EH (cell line): ENCODE data around the gene NPHP1.
A peak's percentile ranks its signal among the peaks of the same experiment; 100 is the strongest.
"Not testable (repeated sequence)": the region's sequence is repeated elsewhere in the genome, so short reads cannot be mapped to it uniquely, and the experiment has no call there.

Experiments used
- DNase-seq: peaks from one replicate; pipeline ENCODE4 v3.0.0-alpha.2; 2015; ENCODE audit warnings: low read depth

NPHP1 gene

DNA sequence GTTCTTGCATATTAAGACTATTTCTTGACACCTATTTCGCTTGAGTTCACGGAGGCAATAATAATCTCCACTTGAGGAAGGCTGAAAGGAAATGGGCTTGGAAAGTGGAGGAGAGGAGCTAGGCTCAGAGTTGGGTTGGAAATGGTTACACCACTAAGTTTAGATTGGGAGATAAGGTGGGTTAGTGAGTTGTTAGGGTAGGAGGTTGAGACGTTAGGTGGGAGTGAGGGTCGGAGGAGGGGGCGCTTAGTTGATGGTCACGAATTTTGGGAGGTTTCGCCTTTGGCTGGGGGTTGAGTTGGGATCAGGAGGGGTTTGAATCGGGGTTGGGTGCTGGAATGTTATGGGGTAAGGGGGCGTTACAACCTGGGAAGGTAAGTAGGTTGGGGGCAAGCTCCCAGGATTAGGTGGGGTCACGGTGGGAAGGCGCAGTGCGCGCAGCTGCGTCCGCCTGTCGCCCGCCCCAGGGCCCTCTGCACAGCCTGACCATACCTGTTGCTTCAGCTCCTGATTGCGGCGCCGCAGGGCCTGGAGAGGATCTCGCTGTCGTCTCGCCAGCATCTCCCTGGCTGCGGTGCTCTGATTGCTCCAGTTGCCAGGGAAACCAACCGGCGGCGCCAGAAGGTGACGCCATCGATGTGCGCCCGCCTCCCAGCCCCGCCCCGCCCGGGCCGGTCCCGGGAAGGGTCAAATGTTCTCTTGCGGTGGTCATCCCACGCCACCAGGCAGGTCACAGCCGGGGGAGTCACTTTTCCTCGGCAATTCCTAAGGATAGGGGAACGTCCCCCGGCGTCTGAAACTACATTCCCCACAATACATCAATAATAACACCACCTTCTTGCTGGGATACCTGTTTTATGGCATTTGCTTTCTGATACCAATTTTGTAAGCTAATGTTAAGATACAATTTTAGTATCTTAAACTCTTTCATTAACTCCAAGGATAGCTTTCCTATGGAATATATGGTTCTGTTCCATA is at the start of gene NPHP1:
TSS of gene NPHP1 (minus strand) at position 606 of the 978 bp plus-strand sequence. CDS start at position 561, 45 bp downstream.
- DNase-seq, result peak; percentile 83

DNA sequence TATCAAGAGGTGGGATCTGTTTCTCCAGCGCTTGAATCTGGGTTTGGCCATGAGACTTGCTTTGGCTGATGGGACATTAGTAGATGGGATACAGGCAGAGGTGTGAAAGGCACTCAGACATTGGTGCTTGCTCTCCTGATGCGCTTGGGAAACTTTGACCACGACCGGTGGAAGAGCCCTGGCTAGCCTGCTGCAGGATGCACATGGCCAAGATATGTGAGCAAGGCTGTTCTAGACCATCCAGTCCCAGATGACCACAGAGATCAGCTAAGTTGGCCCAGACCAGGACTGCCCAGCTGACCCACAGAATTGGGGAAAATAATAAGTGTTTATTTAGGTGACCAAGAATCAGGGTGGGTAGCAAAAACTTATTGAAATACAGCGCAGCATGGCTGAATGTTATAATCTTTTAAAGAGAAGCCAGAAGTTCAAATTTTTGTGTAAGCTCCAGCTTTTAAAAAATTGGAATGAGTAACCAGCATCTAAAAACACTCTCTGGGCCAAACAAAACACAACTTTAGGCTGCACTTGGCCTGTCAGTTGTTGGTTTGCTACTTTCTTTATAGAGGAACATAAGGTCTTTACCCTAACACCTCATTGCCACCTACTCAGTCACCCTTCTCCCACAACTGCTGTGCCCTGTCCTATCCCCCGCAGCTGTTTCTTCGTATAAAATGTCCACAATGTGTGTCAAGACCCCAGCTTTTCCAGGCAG is 43.4 kb upstream of the NPHP1 start:
- not testable (repeated sequence) for DNase-seq

DNA sequence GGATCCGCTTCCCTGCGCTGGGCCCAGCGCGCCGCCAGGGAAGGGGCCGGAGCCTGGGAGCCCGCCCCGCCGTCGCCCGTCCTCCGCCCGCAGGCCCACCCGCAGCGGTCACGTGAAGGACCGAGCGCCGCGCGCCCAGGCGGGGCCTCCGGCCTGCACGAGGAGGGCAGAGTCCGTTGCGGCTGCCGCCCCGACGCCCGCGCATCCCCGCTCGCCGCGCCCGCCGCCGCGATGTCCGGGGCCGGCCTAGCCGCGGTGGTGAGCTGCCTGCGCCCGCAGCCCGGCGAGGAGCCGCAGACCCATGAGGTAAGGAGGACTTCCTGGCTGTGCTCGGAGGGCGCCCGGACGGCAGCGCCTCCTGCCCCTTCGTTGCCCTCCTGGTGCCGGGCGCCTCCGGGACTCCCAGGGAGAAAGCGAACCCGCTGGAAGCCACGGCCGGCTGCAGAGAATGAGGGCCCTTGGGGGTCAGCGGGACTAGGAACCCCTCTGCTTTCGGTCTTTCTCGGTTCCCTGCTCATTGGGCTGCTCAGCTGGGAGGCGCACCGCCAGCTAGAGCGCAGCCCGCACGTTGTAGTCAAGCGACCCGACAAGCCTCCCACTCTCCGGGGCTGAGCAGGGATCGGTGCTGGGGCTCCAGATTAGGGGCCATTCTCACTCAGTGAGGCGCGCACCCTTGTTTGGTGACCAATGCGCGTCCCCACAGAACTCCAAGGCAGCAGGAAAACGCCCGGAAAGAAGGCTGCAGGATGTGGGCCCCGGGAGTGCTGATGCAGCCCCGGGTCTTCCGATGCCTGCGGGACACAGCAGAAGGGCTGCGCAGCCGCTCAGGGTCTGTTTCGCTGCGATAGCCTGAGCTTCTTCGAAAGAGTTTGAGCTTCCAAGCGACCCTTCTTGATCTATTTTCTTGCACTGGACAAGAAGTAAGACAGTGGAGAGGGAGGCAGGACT is 40.9 kb upstream of the NPHP1 start:
- DNase-seq, result not testable (repeated sequence)

DNA sequence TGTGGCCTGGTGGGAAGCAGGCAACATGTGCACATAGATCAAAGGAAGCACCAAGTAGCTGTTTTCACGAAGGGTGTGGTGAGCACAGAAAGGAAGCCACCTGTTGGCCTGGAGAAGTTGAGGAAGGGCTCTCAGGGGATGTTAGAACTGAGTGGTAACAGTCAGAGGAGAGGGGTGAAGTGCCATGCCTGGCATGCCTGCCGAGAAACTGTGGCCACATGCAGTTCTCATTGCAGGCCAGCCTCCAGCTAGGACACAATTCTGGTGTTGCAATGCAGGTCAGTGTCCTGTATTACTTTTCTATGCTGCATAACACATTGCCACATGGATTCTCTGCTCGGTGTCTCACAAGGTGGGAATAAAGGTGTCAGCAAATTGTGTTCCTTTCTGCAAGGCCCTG is 38.5 kb upstream of the NPHP1 start:
- not testable (repeated sequence) for DNase-seq

DNA sequence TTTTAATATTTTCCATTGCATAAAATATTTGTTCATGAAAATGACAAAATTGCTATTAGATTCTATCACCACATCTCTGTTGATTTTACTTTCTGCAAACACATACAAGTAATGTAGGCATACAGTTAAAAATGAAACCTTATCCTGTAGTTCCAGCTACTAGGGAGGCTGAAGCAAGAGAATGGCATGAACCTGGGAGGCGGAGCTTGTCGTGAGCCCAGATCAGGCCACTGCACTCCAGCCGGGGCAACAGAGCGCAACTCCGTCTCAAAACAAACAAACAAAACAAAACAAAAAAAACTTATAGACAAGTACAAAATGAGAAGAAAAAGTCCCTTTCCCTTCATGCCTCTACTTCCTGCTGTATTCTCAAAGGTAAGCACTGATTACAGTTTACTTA is 29.7 kb upstream of the NPHP1 start:
- not testable (repeated sequence) for DNase-seq

DNA sequence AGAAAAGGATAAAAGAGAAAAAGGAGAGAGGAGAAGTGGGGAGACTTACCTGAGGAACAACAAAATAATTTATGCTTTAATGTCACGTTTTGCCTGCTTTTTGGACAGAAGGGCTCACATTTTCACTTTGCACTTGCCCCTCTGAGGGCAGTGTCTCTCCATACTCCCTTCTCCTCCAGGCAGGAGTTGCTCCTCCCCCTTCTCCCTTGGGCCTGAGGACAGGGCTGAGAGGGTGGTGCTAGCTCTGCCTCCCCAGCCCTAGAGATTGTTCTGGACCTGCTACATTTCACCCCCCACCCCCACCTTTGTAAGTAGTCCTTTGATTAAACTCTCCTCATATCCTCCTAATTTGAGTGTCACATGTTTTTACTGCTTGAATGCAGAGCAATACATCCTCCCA is 25.1 kb upstream of the NPHP1 start:
- DNase-seq, result not testable (repeated sequence)

DNA sequence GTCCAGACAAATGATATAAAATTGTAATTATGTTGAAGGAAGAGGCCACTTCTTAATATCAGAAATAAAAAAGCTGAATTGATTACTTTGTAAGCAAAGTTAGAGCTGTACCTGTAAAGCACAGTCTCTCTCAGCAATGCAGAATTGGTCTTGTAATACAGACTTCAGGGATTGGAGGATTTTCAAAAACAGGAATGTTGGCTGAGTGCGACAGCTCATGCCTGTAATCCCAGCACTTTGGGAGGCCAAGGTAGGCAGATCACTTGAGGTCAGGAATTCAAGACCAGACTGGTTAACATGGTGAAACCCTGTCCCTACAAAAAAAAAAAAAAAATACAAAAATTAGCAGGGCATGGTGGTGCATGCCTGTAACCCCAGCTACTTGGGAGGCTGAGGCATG is 17.8 kb upstream of the NPHP1 start:
- not testable (repeated sequence) for DNase-seq

DNA sequence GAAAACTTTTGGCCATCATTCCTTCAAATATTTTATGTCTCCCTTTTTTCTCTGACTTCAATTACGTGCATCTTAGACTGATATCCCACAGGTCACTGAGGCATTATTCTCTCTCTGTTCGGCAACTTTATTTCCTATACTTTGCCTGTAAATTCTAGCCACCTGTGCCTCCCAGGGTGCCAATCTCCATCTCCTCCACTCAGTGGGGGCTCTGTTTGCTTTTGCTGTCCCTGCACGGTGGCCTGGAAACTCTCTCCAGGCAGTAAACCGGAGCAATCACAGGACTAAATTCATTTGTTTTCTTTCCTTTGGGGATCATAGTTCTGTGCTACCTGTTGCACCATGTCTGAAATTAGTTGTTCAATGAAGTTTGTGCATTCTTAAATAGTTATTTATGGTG is 17.1 kb upstream of the NPHP1 start:
- DNase-seq, result no peak

DNA sequence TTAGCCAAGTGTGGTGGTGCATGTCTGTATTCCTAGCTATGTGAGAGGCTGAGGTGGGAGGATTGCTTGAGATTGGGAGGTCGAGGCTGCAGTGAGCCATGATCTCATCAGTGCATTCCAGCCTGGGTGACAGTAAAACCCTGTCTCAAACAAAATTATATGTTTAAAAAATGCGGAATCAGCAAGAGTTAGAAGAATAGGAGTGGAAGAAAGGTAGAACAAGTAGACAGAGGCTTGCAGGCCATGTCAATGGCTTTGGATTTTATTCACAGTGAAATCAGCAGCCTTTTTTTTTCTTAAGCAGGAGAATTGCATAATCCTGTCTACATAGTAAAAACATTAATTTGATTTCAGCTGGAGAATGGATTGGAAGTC is 15.4 kb upstream of the NPHP1 start:
- DNase-seq, result no peak

DNA sequence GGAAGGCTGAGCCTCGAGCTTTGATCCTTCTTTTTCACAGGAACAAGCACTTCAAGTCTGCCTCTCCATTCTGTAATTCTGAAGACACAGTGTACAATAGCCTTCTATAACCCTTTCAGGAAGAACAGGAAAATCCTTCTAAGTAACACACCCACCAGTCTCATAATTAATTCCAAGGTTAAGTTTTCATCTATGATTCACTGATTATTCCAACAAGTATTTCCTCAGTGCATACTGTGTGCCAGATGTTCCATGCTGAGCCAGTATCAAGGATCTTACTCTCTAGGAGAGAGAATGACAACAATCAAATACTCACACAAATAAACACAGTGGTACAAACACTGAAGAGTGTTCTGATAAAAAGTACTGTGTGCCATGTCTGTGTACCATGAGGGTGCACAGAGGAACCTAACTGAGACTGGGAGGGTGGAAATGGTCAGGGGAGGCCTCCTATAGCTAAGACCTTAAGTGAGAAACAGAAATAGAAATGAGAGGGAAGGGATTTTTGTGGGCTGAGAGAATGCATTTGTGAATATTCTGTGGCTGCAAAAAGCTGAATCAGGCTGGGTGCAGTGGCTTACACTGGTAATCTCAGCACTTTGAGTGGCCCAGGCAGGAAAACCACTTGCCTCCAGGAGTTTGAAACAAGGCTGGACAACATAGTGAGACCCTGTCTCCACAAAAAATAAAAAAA is 14.8 kb upstream of the NPHP1 start:
- peak; percentile 57 for DNase-seq

DNA sequence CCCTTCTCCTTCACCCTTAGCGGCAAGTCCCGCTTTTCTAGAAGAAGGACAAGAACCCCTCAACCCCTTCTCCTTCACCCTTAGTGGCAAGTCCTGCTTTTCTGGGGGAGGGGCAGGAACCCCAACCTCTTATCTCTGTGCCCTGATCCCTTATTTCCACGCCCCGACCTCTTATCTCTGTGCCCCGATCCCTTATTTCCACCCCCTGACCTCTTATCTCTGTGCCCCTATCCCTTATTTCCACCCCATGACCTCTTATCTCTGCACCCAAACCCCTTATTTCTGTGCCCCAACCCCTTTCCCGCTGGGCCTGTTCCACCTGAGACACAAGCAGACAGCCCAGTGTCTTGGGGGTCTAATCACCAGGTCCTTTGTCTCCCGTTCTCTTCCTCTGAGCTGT is 14.1 kb upstream of the NPHP1 start:
- DNase-seq, result not testable (repeated sequence)

DNA sequence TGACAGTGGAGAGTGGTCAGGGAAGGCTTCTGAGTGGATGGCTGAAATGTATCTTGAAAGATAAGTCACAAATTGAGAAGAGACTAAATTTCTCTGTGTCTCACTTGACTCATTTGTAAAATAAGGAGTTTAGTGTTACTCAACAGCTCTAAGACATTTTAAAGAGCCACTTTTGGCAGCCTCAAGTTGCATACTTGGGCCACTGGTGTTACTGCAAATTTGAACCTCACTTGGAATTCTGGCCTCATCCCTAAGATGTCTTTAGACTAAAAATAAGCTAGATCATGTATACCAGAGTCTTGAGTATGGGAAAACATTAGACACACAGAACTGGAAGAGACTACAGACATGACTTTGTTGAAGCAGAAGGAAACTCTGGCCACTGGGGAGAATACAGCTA is 12.0 kb upstream of the NPHP1 start:
- DNase-seq, result peak; percentile 22

DNA sequence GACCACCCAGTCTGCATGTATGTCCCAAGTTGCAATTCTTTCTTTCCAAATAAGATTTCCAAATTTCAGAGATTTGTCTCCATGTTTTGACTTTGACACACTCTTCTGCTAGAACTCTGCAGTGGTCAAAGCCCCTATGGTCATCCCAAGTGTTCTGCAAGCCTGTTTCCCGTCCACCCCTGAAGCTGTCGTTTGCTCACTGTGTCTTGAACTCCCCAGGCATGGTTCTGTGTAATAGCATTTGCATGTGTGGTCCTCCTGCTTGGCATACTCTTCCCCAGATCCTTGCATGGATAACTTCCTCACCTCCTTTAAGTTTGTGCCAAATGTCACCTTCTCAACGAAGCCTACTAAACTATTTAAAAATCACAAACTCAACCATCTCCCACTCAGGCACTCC is 11.4 kb upstream of the NPHP1 start:
- DNase-seq, result no peak

DNA sequence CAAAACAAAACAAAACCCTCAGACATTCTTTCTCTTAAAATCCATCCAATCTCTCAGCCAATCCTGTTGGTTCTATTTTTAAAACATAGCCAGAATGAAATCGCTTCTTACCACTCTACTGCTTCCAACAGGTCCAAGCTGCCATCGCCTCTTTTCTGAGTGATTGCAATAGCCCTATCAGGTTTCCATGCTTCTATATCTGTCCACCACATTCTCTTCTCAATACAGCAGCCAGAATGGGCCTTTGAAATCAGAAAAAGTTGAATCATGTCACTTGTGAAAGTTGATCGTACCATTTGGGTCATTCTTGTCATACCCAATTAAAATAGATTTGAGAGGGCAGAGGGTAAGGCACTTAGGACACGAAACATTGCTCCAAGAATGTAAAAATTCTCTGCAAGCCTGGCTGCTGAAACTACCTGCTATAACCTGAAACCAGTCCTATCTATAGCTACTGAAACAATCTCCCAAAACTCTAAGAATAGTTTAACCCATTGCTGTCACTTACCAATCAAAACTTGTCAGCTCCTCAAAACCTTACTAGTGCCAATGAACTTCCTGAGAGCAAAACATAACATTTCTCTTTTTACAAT is 10.8 kb upstream of the NPHP1 start:
- no peak for DNase-seq

DNA sequence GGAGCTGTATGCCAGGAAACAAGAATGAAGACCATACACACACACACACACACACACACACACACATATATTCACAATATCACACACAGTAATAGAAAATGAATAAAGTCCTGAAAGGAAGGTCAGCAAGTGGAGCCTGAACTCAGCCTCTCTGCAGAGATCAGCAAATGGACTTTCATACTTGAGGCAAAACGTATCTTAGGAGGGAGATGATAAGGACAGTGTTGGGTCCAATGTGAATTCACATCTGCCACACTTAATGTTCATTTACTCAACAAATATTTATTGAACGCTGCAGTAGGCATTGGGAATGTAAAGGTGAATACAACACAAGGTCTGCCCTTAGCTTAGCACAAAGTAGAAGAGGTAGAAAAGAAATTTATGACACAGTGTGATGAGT is 10.3 kb upstream of the NPHP1 start:
- DNase-seq, result no peak

DNA sequence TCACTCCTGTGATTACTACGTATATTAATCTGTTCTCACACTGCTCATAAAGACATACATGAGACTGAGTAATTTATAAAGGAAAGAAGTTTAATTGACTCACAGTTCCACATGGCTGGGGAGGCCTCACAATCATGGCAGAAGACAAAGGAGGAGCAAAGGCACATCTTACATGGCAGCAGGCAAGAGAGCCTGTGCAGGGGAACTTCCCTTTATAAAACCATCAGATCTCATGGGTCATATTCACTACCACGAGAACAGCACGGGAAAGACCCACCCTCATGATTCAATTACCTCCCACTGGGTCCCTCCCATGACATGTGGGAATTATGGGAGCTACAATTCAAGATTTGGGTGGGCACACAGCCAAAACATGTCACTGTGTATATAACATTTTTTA is 8.7 kb upstream of the NPHP1 start:
- not testable (repeated sequence) for DNase-seq

DNA sequence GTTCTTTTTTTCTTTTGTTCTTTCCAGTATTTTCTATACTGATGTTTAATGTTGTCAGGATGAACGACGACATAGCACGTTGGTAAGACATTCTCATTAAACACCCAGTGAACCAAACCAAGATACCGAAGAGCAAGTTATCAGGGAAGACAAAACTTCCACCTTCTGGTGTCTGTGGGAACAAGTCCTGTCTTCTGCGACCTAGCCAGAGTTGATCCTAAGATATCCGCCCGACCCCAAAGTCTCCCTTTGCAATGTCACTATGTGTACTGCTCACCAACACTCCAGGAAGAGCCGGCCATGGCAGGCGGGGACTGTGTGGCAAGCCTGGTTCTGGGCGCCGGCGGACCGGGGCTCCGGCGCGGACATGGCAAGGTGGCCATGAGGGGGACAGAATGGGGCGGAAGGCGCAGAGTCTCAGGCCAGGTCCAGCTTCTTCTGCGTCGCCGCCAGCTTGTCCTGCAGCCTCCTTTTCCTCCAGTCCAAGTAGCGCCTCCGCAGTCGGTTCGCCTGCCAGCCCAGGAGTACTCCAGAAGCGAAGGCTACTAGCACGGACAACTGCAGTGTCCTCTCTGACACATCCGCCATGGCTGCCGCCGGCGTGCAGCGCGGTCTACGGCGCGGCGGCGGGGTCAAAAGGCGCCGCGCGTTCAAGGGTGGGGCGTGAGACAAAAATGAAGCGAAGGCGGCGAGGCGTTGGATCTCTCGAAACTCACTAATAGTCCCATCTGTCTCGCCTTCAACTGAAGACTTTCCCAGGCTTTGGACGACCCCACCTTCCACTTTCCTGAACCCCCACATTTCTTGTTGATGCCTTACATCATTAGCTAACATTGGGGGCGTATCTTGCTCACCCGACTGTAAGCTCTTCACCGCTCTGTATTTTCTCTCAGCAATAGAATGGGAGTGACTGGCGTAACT is 7.4 kb upstream of the NPHP1 start, which contains the start of gene MTLN:
TSS of gene MTLN (minus strand) at position 610 of the 921 bp plus-strand sequence. CDS start at position 588, 22 bp downstream.
- peak; percentile 69 for DNase-seq

DNA sequence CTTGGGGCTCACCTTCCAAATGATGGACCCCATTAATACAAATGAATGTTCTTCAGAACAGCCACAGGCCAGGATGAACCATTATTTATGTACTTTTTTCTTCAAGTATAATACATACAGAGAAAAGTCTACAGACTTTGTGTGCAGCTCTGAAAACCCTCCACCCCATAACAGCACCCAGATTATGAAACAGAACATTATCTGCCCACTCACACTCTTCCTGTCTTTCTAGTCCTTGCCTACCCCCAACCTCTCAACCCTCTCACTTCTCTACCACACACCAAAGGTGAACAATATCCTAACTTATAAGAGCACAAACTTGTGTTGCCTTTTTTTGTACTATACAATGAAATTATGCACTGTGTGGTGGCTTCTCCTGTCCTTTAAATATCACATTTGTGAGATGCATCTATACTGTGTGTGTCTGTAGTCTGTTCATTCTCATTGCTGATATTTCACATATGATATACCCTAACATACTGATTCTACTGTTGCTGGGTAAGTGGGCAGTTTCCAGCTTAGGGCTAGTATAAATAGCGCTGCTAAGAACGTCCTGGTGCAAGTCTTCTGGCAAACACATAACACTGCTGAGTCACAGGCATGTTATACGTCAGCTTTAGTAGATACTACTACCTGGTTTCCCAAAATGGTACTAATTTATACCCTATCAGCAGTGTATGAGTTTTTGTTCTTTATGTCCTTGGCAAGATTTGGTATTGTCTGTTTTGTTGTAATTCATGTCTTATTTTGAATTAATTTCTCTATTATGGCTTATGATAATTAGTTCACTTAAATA is 1.0 kb upstream of the NPHP1 start:
- no peak for DNase-seq

DNA sequence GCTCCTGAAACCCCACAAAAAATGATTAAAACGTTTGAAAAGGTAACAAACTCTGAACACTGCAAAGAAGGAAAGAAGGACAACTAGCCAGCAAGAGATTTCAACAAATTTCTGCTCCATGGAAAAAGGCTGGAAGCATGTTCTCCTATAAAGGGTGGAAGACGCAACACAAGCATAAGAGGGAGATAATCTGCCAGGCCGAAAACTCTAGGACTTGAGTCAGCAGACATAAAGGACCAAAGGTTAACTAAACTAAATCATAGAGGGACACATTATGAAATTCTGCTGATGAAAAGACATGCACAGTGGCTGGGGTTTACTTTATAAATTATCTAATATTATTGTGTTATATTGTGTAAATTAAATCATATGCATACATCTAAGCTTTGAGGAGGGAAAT is 6.8 kb downstream of the NPHP1 start:
- no peak for DNase-seq
